Activated gamma-delta T cell treated with Interleukin-2 at 50 U/mL for 16 hours (primary cell): ENCODE measurements around the gene PBX4.
A peak's percentile ranks its signal among the peaks of the same experiment; 100 is the strongest.
"Not testable (repeated sequence)": the region's sequence is repeated elsewhere in the genome, so short reads cannot be mapped to it uniquely, and the experiment has no call there.

Experiments used
- DNase-seq: peaks from one replicate; pipeline ENCODE4 v3.0.0-alpha.2; 2020

PBX4 gene

DNA sequence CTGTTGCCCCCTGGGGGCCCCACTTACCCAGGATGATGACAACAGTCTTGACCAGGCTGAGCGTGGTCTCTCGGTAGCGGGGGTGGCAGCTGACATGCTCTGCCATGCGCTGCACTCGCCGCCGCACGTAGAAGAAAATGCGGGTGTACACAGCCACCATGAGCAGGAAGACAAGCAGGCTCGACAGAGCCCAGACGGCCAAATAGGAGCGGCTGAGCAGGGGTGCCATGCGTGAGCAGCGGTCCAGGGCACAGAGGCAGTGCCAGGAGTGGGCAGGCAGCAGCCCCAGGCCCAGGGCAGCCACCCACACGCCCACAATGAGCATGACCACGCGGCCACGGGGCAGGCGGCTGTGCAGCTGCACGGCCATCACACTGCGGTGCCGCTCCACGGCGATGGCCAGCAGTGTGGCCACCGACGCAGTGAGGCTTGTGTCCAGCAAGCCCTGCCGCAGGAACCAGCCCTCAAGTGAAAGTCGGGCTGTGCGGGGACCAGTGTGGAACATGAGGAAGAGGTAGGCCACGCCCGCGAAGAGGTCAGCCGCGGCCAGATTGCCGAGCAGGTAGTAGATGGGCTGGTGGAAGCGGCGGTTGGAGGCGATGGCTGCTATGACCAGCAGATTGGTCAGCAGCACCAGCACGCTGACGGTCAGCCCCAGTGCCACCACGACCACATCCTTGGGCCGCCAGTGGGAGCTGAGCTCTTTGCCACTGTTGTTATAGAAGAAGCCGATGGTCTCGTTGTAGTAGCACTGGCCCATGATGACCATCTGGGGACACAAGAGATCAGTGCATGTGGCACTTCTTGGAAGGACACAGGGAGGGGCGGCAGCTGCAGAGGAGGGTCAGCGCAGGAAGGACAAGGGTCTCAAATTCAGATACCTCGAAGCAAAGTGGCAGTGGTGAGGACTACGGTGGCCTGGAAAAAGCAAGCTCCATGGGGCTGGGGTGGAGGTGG lies 8.3 kb upstream of the PBX4 start:
- DNase-seq: no peak

DNA sequence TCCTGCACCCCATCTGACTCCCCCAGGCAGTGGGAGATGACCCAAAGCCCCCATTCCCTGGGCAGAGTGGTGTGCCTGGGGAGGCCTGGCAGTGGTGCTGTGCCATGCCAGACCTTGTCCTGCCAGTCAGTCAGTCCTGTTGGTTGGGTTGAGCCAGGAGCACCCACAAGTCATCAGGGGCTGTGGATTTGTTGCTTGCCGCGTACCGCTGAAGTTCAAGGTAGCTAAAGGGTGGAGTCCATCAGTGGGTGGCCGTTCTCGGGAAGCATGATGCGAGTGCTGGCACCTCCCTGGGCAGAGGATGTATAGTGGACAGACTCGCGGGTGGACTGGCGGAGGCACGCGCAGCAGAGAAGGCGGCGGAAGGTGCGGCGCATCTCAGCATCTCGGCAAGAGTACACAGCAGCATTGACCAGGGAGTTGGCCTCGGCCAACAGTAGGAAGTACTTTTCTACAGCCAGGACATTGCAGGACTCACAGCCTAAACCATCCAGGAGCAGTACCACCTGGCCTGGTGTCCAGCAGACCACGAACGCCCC lies 5.6 kb upstream of the PBX4 start:
- no peak for DNase-seq

DNA sequence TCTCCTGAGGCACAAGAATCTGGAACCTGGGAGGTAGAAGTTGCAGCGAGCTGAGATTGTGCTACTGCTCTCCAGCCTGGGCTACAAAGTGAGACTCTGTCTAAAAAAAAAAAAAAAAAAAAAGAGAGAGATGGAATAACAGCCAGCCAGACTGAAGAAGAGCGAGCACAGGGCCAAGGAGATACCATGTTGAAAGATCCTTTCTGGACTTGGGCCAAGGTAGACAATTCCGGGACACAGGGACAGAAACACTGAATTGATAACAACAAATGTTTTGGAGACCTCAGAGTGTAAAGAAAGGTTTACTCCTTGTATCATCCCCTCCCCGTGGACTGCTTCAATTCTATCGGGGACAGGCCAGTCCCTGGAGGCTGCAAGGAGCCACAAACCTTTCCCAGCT lies 4.9 kb upstream of the PBX4 start:
- no peak for DNase-seq

- DNase-seq: no peak
Observed at GRCh38 chr19:19619849-19620210, 1.3 kb upstream of the PBX4 start.

DNA sequence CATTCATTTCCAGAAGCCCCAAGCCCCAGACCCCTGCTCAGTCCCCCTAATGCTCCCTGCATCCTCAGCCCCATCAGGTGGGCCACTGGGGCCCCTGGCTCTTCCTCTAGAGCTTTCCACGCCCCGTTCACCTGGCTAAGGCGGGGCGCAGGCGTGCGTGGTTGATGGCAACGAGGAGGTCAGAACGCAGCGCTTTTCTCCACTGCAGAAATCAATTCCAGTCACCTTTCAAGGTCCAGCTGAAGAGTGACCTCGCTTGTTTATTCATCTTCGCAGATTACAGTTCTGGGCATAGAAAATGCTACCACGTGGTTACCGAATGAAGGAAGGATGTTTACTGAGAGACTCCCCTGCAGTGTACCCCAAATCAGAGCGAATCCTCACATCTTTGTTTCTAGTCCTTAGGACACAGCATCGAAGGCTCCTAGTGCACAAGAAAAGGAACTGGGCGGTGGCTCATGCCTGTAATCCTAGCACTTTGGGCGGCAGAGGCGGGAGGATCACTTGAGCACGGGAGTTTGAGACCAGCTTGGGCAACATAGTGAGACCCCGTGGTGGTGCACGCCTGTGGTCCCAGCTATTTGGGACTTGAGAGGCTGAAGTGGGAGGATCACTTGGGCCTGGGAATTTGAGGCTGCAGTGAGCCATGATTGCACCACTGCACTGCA lies 828 bp upstream of the PBX4 start:
- DNase-seq: no peak

DNA sequence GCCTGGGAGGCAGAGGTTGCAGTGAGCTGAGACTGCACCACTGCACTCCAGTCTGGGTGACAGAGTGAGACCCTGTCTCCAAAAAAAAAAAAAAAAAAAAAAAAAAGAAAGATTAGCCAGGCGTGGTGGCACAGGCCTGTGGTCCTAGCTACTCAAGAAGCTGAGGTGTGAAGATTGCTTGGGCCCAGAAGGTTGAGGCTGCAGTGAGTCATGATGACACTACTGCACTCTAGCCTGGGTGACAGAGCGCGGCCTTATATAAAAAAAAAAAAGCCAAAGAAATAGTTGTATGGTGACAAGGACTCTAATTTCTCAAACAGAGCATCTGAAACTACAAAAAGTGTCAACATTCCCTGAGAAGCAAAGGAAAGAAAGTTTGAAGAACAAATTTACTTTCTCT lies 3.4 kb downstream of the PBX4 start:
- peak; percentile 55 for DNase-seq

DNA sequence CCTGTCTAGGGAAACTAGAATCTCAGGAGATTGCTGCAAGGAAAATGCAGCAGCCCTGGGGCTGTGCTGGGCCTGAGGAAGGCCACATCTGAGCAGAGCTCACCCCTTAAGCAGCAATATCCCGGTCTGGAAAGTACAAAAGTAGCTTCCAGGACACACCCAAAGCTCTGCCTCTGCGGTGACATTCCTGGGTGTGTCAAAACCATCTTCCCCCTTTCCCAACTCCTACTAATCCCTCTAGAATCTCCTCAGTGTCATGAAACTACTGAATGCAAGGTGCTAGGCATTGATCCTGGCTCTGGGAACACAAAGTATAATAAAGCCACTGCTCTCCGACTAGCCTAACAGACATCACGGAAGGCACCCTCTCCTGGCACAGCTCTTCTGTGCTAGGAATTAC lies 5.0 kb downstream of the PBX4 start:
- DNase-seq: no peak

- DNase-seq: no peak
Observed at GRCh38 chr19:19610376-19611202, 7.9 kb downstream of the PBX4 start.

- not testable (repeated sequence) for DNase-seq
Observed at GRCh38 chr19:19606686-19607085, 11.8 kb downstream of the PBX4 start.

DNA sequence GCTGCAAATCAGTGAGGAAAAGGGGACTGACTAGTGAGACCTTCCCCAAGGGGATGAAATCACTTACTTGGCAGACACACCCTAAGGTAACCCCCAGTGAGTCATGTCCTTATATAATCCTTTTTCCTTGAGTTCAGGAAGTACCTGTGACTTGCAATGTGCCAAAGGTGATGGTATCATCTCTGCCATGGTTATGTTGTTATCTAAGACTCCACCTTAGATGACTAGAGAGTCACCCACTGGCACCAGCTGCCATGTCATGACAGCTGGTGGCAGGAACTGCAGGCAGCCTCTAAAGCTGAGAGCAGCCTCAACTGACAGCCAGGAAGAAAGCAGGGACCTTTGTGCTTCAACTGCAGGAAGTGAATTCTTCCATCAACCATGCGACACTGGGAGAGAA lies 12.5 kb downstream of the PBX4 start:
- DNase-seq: peak; percentile 37

DNA sequence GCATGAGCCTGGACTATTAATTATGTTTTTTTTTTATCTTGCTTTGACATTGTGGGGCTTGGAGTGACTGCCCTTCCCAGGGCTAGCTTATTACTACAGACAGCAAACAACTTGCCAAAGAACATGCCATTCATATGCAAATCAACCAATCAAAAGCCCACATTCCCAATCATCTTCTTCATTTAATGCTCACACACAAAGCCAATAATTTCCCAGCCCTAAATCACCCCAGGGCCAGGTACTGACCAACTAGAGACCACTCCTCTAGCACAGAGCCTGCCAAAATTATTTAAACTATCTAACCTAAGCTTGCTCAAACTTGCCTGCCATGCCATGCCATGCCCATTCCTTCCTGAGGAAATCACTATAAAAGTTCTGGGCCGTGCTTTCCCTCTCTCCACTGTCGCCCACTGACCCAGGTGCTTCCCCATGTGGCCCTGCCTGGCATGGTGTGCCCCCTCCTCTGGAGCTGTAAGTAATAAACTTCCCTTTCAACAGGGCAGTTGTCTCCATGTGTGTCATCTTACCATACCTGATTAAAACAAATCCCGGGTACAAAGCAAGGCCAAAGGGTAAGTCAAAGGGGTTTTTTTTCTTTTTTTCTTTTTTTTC lies 15.7 kb downstream of the PBX4 start:
- DNase-seq: no peak

GRCh38 chr19:19602136-19602712 lies 16.3 kb downstream of the PBX4 start:
- peak; percentile 45 for DNase-seq

- DNase-seq: no peak
Observed at GRCh38 chr19:19600793-19601330, 17.6 kb downstream of the PBX4 start.

- peak; percentile 66 for DNase-seq
Observed at GRCh38 chr19:19598728-19599451, 19.6 kb downstream of the PBX4 start.

DNA sequence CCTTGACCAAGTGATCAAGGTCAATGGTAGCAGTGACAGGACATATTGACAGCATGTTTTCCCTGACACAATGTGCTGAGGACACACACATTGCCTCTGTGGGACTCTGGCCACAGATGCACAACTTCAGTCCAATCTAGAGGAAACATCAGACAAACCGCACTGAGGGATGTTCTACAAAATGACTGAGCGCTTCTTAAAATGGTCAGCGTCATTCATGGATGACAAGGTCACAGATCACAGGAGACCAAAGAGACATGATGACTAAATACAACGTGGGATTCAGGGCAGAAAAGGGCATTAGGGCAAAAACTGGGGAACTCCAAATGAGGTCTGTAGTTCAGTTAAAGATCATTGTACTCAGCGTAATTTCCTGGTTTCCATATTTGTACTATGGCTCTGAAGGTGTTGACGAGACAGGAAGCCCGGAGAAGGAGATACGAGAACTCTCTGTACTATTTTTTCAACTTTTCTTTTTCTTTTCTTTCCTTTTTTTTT lies 20.6 kb downstream of the PBX4 start:
- peak; percentile 34 for DNase-seq

DNA sequence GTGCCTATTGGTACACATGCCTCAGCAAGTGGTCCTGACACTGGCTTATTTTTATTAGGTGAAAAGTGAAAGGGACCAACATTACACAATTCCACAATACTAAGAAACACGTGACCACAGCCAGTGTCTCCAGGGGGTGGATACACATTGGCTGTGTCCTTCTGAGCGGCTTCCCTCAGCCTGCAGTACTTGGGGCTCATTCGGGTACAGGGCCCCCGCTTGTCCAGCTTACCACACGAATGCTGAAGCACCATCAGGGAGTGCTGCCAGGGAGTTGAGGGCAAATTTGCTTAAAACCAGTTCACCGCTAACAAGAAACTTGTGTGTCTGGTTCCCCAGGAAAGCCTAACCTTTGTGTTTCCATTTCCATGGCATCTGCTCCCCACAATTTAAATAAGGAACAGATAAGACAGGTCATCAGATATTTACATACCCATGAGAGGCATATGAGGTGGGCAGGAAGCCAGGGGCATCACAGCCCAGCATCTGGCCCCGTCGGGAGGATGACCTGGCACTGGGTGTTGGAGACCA lies 23.3 kb downstream of the PBX4 start:
- DNase-seq: no peak

GRCh38 chr19:19594381-19594780 lies 24.1 kb downstream of the PBX4 start:
- no peak for DNase-seq

DNA sequence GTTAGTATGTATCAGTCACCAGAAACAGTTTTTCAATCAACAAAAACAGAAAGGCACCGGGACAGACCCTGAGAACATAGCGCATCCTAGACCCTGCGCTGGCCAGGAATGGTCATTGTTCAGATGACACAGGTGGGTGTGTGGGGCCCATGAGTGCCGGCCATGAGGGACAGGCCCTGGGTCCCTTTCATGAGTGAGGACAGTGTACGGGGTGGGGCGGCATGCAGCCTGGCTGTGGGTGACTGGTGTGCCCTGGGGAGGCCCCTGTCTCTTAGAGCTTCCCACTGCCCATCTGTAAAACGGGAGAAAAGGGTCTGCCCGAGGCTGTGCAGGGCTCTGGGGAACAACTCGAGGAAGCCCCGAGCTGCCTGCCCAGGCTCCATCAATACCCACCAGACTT lies 25.8 kb downstream of the PBX4 start:
- no peak for DNase-seq

DNA sequence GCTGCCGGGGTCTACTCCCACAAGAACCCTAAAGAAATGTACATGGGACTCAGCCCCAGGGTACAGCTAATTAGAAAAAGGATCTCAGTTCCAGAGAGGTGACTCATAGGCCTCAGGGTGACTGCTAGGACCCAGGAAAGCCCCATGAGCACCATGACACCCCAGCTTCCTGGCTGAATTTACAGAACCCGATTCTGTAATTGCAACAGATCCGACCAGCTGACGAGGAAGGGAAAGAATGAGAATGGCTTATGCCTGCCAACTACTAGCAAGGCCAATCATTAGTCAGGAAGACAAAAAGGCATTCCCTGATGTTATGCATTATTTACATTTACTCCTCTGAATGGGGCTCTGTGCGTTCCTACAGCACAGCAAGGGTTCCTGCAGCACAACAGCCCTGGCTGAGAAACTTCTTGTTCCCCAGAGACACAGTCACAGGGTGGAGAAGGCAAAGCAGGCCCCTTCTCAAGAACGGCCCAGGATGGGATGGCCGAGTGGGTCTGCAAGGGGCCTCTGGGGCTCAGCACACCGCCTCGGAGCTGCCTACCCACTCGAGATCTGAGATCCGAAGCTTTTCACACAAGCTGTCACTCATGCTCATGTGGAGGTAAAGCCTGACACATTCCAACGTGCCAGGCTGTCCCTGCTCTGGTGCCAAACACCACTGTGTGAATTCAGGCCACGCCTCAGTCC lies 27.2 kb downstream of the PBX4 start:
- peak; percentile 55 for DNase-seq

DNA sequence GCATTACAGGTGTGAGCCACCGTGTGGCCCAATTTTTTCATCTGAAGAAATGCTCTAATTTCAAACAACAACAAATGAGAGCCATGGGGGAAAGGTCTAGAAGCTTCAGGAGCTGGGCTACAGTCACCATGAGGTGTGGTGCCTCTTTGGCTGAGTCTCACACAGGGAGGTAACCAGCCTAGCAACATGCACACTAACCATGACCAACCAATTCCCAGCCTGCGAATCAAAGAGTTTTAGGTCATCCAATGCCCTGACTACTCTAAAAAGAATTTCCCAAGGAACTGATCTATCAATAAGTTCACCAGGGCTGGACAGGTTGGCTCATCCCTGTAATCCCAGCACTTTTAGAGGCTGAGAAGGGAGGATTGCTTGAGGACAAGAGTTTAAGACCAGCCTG lies 29.9 kb downstream of the PBX4 start:
- no peak for DNase-seq
